HG03025 (cell line): ENCODE data around the gene ZNF500.
"Not testable (repeated sequence)": the region's sequence is repeated elsewhere in the genome, so short reads cannot be mapped to it uniquely, and the experiment has no call there.

Experiments used
- ATAC-seq: cut with Tn5 transposase; IDR thresholded peaks from one replicate; pipeline ENCODE4 v1.9.1; 2021; ENCODE audit warnings: mild to moderate bottlenecking, moderate library complexity; ENCODE audit not compliant: unreplicated experiment, low FRiP score

ZNF500 gene

GRCh38 chr16:4746991-4747574 is 19.9 kb downstream of the ZNF500 start:
- ATAC-seq, result no peak

- ATAC-seq, result no peak
Observed at GRCh38 chr16:4746215-4746614, 20.7 kb downstream of the ZNF500 start.

GRCh38 chr16:4745274-4745569 is 21.7 kb downstream of the ZNF500 start:
- no peak for ATAC-seq

GRCh38 chr16:4744555-4745273 is 22.2 kb downstream of the ZNF500 start:
- no peak for ATAC-seq

GRCh38 chr16:4743226-4743878 is 23.6 kb downstream of the ZNF500 start:
- ATAC-seq, result no peak

GRCh38 chr16:4738370-4738769 is 28.6 kb downstream of the ZNF500 start:
- ATAC-seq, result not testable (repeated sequence)

- ATAC-seq, result no peak
Observed at GRCh38 chr16:4737545-4737944, 29.4 kb downstream of the ZNF500 start.

GRCh38 chr16:4736546-4736945 is 30.4 kb downstream of the ZNF500 start:
- ATAC-seq, result no peak

GRCh38 chr16:4734730-4735535 is 32.0 kb downstream of the ZNF500 start:
- ATAC-seq, result peak; percentile 54

GRCh38 chr16:4734063-4734729 is 32.8 kb downstream of the ZNF500 start, which contains the start of the genes ANKS3 and DNAAF8:
Gene ANKS3 (minus strand): TSS chr16:4734271. CDS start chr16:4730149, 4,122 bp downstream.
Gene DNAAF8 (plus strand): TSS chr16:4734537. CDS start chr16:4736515, 1,978 bp downstream.
- ATAC-seq, result peak; percentile 73

GRCh38 chr16:4733747-4734062 is 33.3 kb downstream of the ZNF500 start:
- no peak for ATAC-seq

GRCh38 chr16:4733211-4733742 is 33.7 kb downstream of the ZNF500 start:
- no peak for ATAC-seq

- ATAC-seq, result no peak
Observed at GRCh38 chr16:4729876-4730275, 37.1 kb downstream of the ZNF500 start.

- no peak for ATAC-seq
Observed at GRCh38 chr16:4728676-4729075, 38.3 kb downstream of the ZNF500 start.

- ATAC-seq, result no peak
Observed at GRCh38 chr16:4726616-4727015, 40.3 kb downstream of the ZNF500 start.

- no peak for ATAC-seq
Observed at GRCh38 chr16:4724661-4725270, 42.2 kb downstream of the ZNF500 start.

- no peak for ATAC-seq
Observed at GRCh38 chr16:4723071-4723767, 43.7 kb downstream of the ZNF500 start.

- no peak for ATAC-seq
Observed at GRCh38 chr16:4718466-4718865, 48.5 kb downstream of the ZNF500 start.

- ATAC-seq, result no peak
Observed at GRCh38 chr16:4714996-4715395, 52.0 kb downstream of the ZNF500 start.
